ENCODE results near the gene GFM1. TPM values are rescaled to one million over a fixed set of nuclear protein-coding genes. Genes with fewer than 3 reads are reported as not detected.

The GFM1 gene
- total RNA-seq, 2 donors from 2014 or later: 40.9 to 61.6 TPM

DNA sequence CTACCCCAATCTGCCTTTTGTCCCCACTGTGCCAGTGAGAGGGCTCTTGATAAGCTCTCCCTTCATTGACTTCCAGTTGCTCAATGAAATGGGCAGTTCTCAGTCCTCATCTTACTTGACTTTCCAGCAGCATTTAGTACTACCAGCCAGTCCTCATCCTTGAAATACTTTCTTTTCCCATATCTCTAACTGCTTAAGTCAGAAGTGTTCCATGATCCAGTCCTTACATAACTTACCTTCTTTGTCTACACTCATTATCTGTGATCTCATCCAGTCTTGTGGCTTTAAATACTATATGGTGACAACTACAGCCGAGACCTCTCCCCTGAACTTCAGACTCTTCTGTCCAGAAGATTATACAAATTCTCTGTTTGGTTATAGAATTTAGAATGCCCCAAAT lies 59.2 kb downstream of the GFM1 start:
- intact Hi-C loops (cut with DNase I): no loop called here
- no peaks in the 10 kb centered on the region for H3K9me3 ChIP-seq

GRCh38 chr3:158709666-158710083 lies 65.3 kb downstream of the GFM1 start:
- no peak for TF ChIP-seq CTCF (IDR thresholded peaks at IDR 0.05)
- intact Hi-C loops (cut with DNase I): loop anchor here (5.0 kb wide), 1 partner anchor 37 kb away; the partner anchor contains the start of gene LXN
- no peaks in the 10 kb centered on the region for H3K4me1 ChIP-seq
- H3K27me3 ChIP-seq: no peaks in the 10 kb centered on the region
- no peak overlapping the region for H3K27ac ChIP-seq
- H3K36me3 ChIP-seq: no peaks in the 10 kb centered on the region
- H3K9ac ChIP-seq (ENCODE audit: low read depth in 2 of 2, low read length in 2 of 2): no peak overlapping the region
- DNase-seq: no peak
- no peaks in the 10 kb centered on the region for H3K9me3 ChIP-seq
- H3K4me3 ChIP-seq: no peak overlapping the region

More for the DNA sequence above, 59.2 kb downstream of the GFM1 start:
- DNase-seq: no peak
- Histone ChIP-seq H3K4me3 (no peak overlapping the region), H3K36me3 (no peaks in the 10 kb centered on the region), H3K9ac (ENCODE audit: low read depth in 2 of 2, low read length in 2 of 2) (no peak overlapping the region), H3K27me3 (no peaks in the 10 kb centered on the region), H3K4me1 (no peaks in the 10 kb centered on the region), H3K27ac (no peak overlapping the region)
- no peak for TF ChIP-seq CTCF (IDR thresholded peaks at IDR 0.05)

DNA sequence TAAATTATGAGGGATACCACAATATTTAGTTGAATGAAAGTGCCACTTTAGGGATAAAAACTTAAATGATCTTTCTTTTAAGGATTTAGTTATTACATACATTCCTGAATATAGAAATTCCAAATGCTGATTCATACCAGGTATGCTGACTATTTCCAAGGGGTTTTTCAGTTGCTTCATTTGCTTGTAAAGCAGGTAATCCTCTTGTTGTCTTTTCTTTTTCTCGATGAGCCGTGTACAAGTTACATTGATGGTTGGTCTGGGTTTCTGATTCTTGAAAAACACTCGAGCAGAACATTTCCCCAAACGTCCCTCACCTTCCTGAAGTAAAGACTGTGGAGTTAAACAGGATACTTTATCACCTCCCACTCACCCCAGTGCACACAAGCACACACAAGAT lies 66.3 kb downstream of the GFM1 start:
- Histone ChIP-seq H3K4me3 (no peak overlapping the region), H3K4me1 (no peaks in the 10 kb centered on the region), H3K27ac (no peak overlapping the region), H3K27me3 (no peaks in the 10 kb centered on the region), H3K9me3 (no peaks in the 10 kb centered on the region), H3K9ac (ENCODE audit: low read depth in 2 of 2, low read length in 2 of 2) (no peak overlapping the region), H3K36me3 (no peaks in the 10 kb centered on the region)
- intact Hi-C loops (cut with DNase I): loop anchor here (5.0 kb wide), 1 partner anchor 38 kb away; the partner anchor contains the start of gene LXN
- no peak for TF ChIP-seq CTCF (IDR thresholded peaks at IDR 0.05)
- DNase-seq: no peak

DNA sequence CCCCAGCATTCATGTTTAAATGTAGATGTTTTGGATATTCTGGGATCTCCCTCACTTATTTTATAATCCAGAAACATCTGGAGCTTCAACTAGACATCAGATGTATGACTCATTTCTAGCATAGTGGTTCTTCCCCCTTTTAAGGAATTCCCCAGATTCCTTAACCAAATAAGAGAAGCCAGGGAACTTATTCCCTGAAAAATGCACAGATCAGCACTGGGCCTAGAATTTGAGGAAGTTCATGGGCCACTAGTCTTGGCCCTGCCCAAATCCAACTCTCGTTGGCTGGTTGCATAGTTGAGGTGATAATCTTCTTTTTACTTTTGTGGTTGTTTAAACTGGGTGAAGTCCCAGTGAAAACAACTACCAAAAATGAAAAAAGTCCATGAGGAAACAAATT lies 67.6 kb downstream of the GFM1 start:
- no peak overlapping the region for H3K27ac ChIP-seq
- H3K4me1 ChIP-seq: no peaks in the 10 kb centered on the region
- no peak overlapping the region for H3K9ac ChIP-seq (ENCODE audit: low read depth in 2 of 2, low read length in 2 of 2)
- no peaks in the 10 kb centered on the region for H3K9me3 ChIP-seq
- no peak overlapping the region for H3K4me3 ChIP-seq
- no peaks in the 10 kb centered on the region for H3K27me3 ChIP-seq
- intact Hi-C loops (cut with DNase I): loop anchor here (5.0 kb wide), 1 partner anchor 40 kb away; the partner anchor contains the start of gene LXN
- DNase-seq: no peak
- TF ChIP-seq CTCF (IDR thresholded peaks at IDR 0.05): no peak
- H3K36me3 ChIP-seq: no peaks in the 10 kb centered on the region

DNA sequence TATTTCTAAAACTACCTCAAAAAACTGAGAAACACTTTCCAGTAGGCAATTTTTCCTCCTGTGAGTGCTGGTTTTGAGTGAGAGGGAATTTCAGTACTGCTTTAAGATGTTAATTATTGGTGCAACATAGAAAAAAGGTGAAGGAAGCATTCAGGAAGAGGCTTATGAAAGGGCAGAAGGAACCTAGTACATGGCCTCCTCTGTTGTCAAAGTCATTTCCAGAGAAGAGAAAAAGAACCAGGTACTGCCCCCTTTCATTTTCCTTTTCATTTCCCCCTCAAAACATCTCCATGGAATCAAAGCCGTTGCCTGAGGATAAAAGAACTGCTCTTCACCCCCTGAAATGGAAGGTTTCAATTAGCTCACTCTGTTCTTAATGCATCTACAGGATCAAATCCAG lies 68.1 kb downstream of the GFM1 start:
- Histone ChIP-seq H3K4me3 (no peak overlapping the region), H3K27ac (no peak overlapping the region), H3K36me3 (no peaks in the 10 kb centered on the region), H3K27me3 (no peaks in the 10 kb centered on the region), H3K9ac (ENCODE audit: low read depth in 2 of 2, low read length in 2 of 2) (no peak overlapping the region), H3K4me1 (no peaks in the 10 kb centered on the region), H3K9me3 (no peaks in the 10 kb centered on the region)
- DNase-seq: no peak
- intact Hi-C loops (cut with DNase I): loop anchor here (5.0 kb wide), 1 partner anchor 40 kb away; the partner anchor contains the start of gene LXN
- TF ChIP-seq CTCF (IDR thresholded peaks at IDR 0.05): no peak
